Dendritic cell treated with granulocyte-macrophage colony-stimulating factor and Interleukin-4, amounts not matched to agents 40 ng/mL and 50 ng/mL, for 4 days (primary cell): ENCODE results near the gene WNT9B.

Experiments used
- H3K27ac Mint-ChIP-seq: one replicate; pipeline ENCODE4 v1.8.0; 2022; ENCODE audit warnings: mild to moderate bottlenecking, mixed read lengths
- H3K27me3 Mint-ChIP-seq: one replicate; pipeline ENCODE4 v1.8.0; 2022; ENCODE audit warnings: mild to moderate bottlenecking, mixed read lengths
- H3K36me3 Mint-ChIP-seq: one replicate; pipeline ENCODE4 v1.8.0; 2022; ENCODE audit warnings: low read depth, mixed read lengths
- H3K4me1 Mint-ChIP-seq: one replicate; pipeline ENCODE4 v1.8.0; 2022; ENCODE audit warnings: low read depth, mixed read lengths
- H3K4me3 Mint-ChIP-seq: one replicate; pipeline ENCODE4 v1.8.0; 2022; ENCODE audit warnings: mild to moderate bottlenecking, moderate library complexity, mixed read lengths
- H3K9me3 Mint-ChIP-seq: one replicate; pipeline ENCODE4 v1.8.0; 2022; ENCODE audit warnings: mixed read lengths
- intact Hi-C: fragments of 100-400 bp; cut with micrococcal nuclease; formaldehyde crosslinking; loops from one replicate; pipeline ENCODE4 v1.15.0; 2022

The WNT9B gene, protein sequence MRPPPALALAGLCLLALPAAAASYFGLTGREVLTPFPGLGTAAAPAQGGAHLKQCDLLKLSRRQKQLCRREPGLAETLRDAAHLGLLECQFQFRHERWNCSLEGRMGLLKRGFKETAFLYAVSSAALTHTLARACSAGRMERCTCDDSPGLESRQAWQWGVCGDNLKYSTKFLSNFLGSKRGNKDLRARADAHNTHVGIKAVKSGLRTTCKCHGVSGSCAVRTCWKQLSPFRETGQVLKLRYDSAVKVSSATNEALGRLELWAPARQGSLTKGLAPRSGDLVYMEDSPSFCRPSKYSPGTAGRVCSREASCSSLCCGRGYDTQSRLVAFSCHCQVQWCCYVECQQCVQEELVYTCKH

DNA sequence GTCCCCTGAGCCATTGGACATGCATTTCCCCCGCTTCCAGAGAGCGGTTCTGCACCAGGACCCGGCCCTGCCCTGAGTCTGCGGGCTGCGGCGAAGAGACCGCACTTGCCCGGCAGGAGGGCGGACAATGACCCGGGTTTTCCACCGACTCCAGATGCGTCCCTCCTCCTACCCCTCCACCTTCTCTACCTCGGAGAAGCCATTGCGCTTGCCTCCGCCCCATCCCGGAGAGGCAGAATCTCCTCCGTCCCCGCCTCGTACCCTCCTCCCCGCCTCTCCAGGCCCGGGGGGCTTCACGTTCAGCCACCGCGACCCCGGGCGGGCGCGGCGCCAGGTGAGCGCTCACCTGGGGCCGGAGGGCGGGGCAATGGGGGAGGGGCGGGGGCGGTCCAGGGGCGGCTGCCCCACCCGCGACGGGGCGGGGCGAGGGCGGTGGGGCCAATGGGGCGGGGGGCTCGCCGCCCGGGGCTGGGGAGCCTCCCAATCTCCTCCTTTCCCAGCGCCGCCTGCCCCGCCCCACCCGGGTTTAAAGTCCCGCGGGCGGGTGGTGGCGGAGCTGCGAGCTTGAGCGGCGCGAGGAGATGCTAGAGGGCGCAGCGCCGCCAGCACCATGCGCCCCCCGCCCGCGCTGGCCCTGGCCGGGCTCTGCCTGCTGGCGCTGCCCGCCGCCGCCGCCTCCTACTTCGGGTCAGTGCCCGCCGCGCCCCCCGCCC is at the start of gene WNT9B:
Gene WNT9B, plus strand, starts transcription at position 555 of the 713 bp plus-strand sequence. Its CDS starts 56 bp downstream, at position 611.
- intact Hi-C loops = no loop called here
- Mint-ChIP-seq H3K4me3 (peak within 1 kb of the TSS; percentile 69), H3K36me3 (no peaks in the 10 kb centered on the region), H3K4me1 (peaks cover 15% of the 10 kb centered on the region), H3K27ac (peak within 1 kb of the TSS; percentile 30), H3K9me3 (no peaks in the 10 kb centered on the region), H3K27me3 (peaks cover 85% of the 10 kb centered on the region)

DNA sequence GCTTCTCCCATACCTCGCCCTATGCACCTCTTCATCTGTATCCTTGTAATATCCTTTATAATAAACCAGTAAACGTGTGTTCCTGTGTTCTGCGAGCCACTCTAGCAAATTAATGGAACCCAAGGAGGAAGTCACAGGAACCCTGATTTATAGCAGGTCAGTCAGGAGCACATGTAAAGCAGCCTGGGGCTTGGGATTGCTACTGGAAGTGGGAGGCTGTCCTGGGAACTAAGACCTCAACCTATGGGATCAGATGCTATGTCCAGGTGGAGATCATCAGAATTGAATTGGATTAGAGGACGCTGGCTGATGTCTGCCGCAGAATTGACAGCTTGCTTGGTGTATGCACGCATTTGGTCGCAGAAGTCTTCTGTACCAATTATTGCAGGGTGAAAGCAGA is 48.6 kb upstream of the WNT9B start:
- Mint-ChIP-seq H3K4me1 (no peaks in the 10 kb centered on the region), H3K9me3 (peaks cover 9% of the 10 kb centered on the region), H3K36me3 (no peaks in the 10 kb centered on the region), H3K4me3 (no peak overlapping the region), H3K27me3 (peaks cover 23% of the 10 kb centered on the region), H3K27ac (no peak overlapping the region)
- intact Hi-C loops = no loop called here

DNA sequence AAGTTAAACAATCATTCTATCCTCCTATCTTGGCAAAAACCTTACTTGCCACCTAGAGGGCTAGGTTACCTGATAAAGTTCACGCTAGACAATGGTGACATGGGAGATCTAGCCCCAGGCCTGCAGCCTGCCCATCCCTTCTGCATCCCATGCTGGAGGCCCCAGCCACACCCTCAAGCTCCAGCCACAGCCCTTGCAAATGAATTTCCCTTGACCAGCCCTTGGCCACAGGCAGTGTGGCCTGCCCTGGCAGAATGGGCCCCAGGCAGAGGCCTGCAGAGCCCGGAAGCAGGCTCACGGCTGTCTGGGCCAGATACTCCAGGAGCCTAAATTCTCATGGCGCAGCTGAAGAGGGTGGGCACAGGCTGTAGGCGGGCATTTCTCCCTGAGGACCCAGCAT is 47.8 kb upstream of the WNT9B start:
- no peaks in the 10 kb centered on the region for H3K4me1 Mint-ChIP-seq
- peaks cover 9% of the 10 kb centered on the region for H3K9me3 Mint-ChIP-seq
- H3K36me3 Mint-ChIP-seq = no peaks in the 10 kb centered on the region
- peaks cover 22% of the 10 kb centered on the region for H3K27me3 Mint-ChIP-seq
- H3K27ac Mint-ChIP-seq = no peak overlapping the region
- no peak overlapping the region for H3K4me3 Mint-ChIP-seq
- intact Hi-C loops = no loop called here

DNA sequence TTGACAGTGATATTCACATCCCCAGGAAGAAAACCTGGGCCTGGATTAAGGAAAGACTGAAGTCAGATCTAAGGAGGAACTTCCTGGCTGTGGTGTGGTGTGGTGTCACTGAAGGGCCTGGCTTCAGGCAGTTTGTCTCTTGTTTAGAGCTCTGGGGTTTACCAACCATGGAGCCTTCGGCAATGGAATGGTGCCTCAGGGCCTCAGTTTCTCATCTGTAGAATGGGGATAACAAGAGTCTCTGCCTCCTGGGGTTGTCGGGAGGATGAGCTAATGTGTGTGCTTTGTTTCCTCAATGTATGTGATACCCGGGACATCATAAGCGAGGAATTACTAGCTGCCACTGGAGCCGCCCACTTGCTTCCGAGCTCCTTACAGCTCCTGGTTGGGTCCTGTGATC is 45.6 kb upstream of the WNT9B start:
- Mint-ChIP-seq H3K4me1 (no peaks in the 10 kb centered on the region), H3K27me3 (peaks cover 17% of the 10 kb centered on the region), H3K27ac (no peak overlapping the region)

DNA sequence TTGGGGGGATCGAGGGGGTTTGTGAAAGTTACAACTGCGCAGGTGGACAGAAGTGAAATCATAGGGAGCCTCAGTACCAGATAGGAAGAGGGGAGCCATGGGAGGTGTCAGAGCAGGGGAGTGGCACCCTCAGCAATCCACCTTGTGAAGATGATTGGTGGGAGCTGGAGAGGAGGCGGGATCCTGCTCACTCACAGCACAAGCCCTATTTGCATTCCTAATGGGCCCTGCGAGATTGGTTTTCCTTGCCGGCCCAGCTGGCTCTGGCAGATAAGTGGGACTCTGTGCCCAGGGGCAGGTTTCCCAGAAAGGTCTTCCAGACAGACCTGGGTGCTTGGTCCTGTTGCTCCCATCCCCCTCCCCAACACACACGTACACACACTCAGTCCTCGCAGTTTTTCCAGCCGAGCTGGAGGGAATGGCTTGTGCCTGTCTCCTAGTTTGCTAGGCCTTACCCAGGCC is 42.2 kb upstream of the WNT9B start:
- Mint-ChIP-seq H3K36me3 (no peaks in the 10 kb centered on the region), H3K9me3 (peaks cover 7% of the 10 kb centered on the region), H3K4me1 (no peaks in the 10 kb centered on the region), H3K27ac (no peak overlapping the region), H3K27me3 (peaks cover 40% of the 10 kb centered on the region), H3K4me3 (no peak overlapping the region)
- intact Hi-C loops = no loop called here

More for the DNA sequence above, 45.6 kb upstream of the WNT9B start:
- no peak overlapping the region for H3K4me3 Mint-ChIP-seq
- intact Hi-C loops = no loop called here
- H3K9me3 Mint-ChIP-seq = peaks cover 9% of the 10 kb centered on the region
- H3K36me3 Mint-ChIP-seq = no peaks in the 10 kb centered on the region

DNA sequence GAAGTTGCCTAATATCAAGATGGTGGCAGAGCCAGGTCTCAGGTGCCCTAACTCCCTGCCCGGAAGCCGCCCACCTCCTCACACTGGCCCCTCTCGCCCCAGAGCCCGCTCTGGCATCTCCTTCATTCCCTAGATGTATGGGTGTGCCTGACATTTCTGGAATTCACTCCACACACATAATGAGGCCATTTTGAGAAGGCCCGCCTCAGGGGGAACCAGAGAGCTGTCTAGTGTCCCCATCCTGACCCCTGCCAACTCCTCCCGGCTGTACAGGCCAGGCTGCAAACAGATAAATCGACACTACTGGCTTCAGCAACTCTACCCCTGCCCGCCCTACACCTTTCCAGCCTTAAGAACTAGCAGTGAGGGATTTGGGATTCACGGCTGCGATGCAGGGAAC is 40.5 kb upstream of the WNT9B start:
- H3K4me3 Mint-ChIP-seq = no peak overlapping the region
- peaks cover 52% of the 10 kb centered on the region for H3K27me3 Mint-ChIP-seq
- H3K27ac Mint-ChIP-seq = no peak overlapping the region
- H3K9me3 Mint-ChIP-seq = no peaks in the 10 kb centered on the region
- H3K4me1 Mint-ChIP-seq = no peaks in the 10 kb centered on the region
- intact Hi-C loops = loop anchor here (10.0 kb wide), 1 partner anchor 76 kb away; no protein-coding TSS in a partner anchor
- H3K36me3 Mint-ChIP-seq = no peaks in the 10 kb centered on the region

DNA sequence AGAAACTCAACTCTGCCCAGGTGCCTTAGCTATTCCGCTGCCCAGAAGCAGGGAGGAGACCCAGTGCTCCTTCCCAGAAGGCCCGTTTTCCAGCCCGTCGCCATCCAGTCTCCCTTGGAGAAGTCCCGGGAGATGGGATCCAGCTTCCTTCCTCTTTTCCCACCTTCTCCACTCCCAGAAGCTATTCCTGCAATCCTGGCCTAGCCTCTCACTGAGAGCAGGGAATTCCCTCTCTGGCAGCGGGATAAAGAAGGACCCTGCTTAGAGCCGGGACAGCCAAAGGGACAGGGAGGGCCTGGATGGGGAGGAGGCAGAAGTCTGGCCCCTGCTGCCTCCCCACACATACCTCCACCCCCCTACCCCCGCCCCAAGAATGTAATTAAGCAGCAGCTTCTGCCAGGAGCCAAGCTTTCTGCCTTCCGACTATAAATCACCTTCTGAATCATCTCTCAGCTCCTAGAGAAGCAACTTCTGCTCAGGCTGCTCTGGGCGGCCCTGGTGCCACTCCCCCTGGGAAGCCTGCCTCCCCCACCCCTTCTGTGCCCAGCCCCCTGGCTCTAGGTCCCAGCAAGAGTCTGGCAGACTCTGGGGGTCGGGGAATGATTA is 39.3 kb upstream of the WNT9B start:
- Mint-ChIP-seq H3K4me1 (peaks cover 8% of the 10 kb centered on the region), H3K4me3 (no peak overlapping the region), H3K27me3 (peaks cover 59% of the 10 kb centered on the region), H3K9me3 (no peaks in the 10 kb centered on the region), H3K36me3 (no peaks in the 10 kb centered on the region), H3K27ac (no peak overlapping the region)
- intact Hi-C loops = loop anchor here (10.0 kb wide), 1 partner anchor 77 kb away; no protein-coding TSS in a partner anchor

DNA sequence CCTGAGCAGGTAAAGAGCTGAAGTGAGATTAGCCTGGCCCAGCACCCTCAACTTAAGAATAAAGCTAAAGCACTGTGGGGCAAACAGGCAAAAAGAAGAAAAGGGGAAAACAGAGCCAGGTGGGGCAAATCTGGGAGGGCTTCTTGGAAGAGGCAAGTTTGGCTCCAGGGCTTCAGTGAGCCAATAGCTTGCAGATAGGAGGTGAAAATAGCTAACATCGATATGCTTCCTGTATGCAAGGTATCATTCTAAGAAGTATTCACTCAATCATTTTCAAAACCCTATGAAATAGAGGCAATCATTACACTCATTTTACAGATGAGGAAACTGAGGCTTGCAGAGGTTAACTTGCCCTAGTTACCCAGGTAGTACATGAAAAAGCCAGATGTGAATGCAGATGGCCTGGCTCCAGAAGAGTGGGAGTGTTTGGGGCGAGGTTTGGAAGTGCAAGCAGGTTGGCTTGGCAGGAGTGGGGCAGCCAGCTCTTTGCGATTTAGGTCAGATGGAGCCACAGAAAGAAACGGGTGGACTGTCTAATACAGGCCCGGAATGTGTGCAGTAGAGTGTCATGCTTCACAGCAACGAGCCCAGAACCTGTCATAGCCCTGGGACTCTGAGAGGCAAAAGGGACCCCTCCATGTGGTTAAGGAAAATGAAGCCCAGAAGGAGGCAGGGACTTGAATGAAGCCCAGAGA is 38.6 kb upstream of the WNT9B start:
- H3K27ac Mint-ChIP-seq = no peak overlapping the region
- H3K27me3 Mint-ChIP-seq = peaks cover 64% of the 10 kb centered on the region
- H3K4me1 Mint-ChIP-seq = peaks cover 15% of the 10 kb centered on the region
- H3K36me3 Mint-ChIP-seq = no peaks in the 10 kb centered on the region
- H3K9me3 Mint-ChIP-seq = no peaks in the 10 kb centered on the region
- H3K4me3 Mint-ChIP-seq = no peak overlapping the region
- intact Hi-C loops = loop anchor here (10.0 kb wide), 1 partner anchor 78 kb away; no protein-coding TSS in a partner anchor

DNA sequence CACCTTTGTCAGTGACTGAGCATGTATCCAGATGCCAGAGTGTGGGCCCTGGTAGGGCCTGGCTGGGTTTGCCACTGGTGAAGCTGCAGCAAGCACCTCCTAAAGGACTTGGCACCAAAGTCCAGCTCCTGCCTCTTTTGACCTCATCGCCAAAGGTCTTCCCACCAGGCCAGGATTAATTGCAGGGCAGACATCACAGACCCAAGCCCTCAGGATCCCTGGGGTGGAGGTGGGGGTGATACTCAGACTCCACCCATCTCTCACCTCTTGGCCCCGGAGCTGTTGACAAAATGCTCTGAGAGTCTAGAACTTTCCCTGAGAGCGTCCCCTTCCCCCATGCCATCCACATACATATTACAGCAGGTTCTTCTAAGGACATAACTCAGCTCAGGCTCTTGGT is 37.5 kb upstream of the WNT9B start:
- H3K27ac Mint-ChIP-seq = no peak overlapping the region
- intact Hi-C loops = loop anchor here (10.0 kb wide), 1 partner anchor 79 kb away; no protein-coding TSS in a partner anchor
- H3K4me1 Mint-ChIP-seq = peaks cover 25% of the 10 kb centered on the region
- no peaks in the 10 kb centered on the region for H3K9me3 Mint-ChIP-seq
- no peaks in the 10 kb centered on the region for H3K36me3 Mint-ChIP-seq
- H3K4me3 Mint-ChIP-seq = no peak overlapping the region
- peaks cover 73% of the 10 kb centered on the region for H3K27me3 Mint-ChIP-seq

DNA sequence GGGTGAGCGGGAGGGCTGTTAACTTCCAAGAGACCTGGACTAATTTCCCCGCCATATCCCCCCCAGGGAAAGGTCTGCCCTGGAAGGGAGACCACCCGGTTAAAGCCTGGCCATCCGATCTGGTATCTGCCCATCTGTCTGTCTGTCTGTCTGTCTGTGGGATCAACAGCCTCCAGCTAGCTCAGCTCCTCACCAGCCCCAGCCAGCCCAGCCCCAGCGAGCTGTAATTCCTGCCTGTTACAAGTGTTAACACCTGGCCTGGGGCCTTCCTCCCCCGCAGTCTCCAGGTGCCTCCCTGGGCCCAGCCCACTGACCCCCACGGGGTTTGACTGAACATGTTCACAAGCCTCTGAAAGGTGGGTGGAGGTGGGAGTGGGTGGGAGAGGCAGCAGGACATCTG is 36.9 kb upstream of the WNT9B start:
- H3K9me3 Mint-ChIP-seq = no peaks in the 10 kb centered on the region
- peaks cover 30% of the 10 kb centered on the region for H3K4me1 Mint-ChIP-seq
- H3K27ac Mint-ChIP-seq = no peak overlapping the region
- H3K4me3 Mint-ChIP-seq = no peak overlapping the region
- H3K36me3 Mint-ChIP-seq = no peaks in the 10 kb centered on the region
- H3K27me3 Mint-ChIP-seq = peaks cover 78% of the 10 kb centered on the region
- intact Hi-C loops = loop anchor here (10.0 kb wide), 1 partner anchor 80 kb away; no protein-coding TSS in a partner anchor

DNA sequence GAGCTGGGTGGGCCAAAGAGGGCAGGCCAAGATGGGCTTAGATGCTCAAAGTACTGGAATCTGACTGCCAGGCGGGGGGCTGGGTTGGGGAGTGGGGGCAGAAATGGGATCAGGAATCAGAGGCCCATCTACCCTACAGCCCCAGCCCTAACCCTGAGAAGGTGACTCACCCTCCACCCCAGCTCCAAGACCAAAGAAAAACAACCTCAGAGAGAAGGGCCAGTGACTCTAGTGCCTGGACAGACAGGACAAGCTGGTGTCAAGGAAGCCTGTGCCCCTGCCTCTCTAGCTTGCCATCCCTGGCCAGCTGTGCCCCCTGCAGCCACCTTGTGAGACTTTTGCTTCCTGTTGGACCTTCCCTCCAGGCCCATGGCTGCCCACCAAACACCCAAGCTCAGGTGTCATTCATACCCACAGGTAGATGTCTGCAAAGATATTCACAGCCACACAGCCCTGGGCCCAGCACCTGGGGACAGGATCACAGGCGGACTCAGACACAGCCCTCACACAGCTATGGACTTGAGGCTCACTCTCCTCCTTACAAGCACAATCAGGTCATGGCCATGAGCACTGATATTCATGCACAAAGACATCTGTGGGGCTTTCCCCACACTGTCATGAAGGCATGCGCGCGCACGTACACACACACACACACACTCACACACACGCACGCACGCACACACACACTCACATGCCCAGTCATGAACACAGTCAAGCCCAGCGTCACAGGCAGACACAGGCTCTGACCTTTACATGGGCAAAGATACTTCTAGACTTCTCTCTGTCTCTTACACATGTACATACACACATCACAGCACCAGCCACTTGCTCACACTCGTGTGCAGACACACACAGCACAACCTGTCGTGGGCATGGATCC is 35.7 kb upstream of the WNT9B start:
- no peaks in the 10 kb centered on the region for H3K36me3 Mint-ChIP-seq
- intact Hi-C loops = loop anchor here (10.0 kb wide), 1 partner anchor 81 kb away; no protein-coding TSS in a partner anchor
- no peak overlapping the region for H3K4me3 Mint-ChIP-seq
- H3K27ac Mint-ChIP-seq = no peak overlapping the region
- no peaks in the 10 kb centered on the region for H3K9me3 Mint-ChIP-seq
- peaks cover 89% of the 10 kb centered on the region for H3K27me3 Mint-ChIP-seq
- peaks cover 40% of the 10 kb centered on the region for H3K4me1 Mint-ChIP-seq

DNA sequence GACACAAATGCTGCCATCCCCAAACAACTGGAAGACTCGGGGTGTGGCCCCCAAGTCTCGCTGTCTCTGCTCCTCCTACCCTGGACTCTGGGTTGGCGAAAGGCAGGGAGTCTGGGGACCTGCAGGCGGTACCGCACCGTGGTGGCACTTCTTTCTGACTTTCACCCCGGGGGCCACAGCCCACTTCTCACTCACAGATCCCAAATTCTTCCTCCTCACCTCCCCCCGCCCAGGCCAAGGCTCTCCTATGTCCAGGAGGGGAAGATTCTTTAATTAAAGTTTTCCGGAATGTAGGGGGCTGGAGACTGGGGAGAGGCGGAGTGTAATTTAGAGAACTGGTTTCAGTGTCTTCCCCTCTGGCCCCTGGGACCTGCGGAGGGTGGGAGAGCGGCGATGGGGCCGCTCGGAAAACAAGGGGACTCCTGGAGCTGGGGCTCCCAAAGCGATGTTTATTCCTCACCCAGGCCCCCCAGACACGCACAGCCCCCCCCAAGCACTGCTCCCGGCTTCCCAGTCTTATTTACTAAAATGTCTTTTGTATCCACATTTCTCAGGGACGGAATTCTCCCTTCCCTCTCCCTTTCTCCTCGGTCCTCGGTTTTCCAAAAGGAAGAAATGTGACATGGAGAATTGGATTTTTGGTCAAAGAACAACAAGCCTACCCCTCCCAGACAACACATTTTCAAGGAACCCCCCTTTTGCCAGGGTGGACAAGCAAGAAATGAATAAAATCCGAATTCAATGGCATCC is 34.1 kb upstream of the WNT9B start:
- Mint-ChIP-seq H3K27me3 (peaks cover 98% of the 10 kb centered on the region), H3K4me3 (peak overlapping the region; percentile 11), H3K9me3 (no peaks in the 10 kb centered on the region), H3K27ac (no peak overlapping the region), H3K36me3 (no peaks in the 10 kb centered on the region), H3K4me1 (peaks cover 48% of the 10 kb centered on the region)
- intact Hi-C loops = loop anchor here (10.0 kb wide), 1 partner anchor 83 kb away; no protein-coding TSS in a partner anchor
